DMS 273 treated with DMSO at 0.1 percent for 48 hours (cell line): ENCODE results near the gene NAB2.
"Not testable (repeated sequence)": the region's sequence is repeated elsewhere in the genome, so short reads cannot be mapped to it uniquely, and the experiment has no call there.

Experiments
- DNase-seq: peaks from one replicate; lab custom pipeline; 2025; lab: John Stamatoyannopoulos, UW

NAB2 gene

DNA sequence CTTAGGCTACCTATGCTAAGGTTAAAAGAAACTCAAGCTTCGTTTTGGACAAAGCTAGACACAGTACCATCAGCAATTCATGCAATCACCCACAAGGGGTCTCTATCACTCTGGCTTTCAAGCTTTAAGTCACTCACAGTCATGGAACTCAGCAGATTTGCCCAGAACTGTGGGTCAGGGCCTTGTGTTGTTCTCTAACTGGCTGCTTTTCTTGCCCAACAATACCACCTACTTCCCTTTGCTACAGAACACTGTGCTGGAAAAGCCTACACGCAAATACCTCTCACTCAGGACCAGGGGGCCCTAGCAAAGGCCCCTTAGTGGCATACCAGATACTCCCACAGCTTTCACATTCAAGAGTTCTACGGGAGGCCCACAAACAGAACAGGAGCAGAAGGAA lies 19.4 kb upstream of the NAB2 start:
- no peak for DNase-seq

GRCh38 chr12:57072661-57073060 lies 16.3 kb upstream of the NAB2 start:
- no peak for DNase-seq

DNA sequence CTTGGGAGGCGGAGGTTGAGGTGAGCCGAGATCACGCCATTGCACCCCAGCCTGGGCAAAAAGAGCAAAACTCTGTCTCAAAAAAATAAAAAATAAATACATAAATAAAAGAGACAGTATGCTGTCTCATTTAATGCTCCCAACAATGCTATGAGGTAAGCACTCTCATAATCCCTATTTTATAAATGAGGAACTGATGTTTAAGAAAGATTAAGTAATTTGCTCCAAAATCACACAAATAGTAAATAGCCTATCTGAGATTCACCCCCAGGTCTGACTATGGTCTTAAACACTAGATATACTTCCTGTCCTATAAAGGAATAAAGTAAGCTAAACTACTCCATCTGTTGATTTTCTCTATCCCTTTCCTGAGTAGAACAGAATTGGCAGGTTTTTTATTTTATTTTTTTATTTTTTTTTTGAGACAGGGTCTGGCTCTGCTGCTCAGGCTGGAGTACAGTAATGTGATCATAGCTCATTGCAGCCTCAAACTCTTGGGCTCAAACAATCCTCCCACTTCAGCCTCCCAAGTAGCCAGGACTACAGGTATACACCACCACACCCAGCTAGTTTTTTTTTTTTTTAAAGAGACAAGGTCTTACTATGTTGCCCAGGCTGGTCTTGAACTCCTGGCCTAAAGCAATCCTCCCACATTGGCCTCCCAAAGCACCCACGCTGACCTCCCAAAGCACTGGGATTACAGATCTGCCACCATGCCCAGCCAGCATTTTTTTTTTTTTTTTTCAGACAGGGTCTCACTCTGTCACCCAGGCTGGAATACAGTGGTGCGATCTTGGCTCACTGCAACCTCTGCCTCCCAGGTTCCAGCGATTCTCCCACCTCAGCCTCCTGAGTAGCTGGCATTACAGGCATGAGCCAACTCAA lies 15.1 kb upstream of the NAB2 start:
- not testable (repeated sequence) for DNase-seq

DNA sequence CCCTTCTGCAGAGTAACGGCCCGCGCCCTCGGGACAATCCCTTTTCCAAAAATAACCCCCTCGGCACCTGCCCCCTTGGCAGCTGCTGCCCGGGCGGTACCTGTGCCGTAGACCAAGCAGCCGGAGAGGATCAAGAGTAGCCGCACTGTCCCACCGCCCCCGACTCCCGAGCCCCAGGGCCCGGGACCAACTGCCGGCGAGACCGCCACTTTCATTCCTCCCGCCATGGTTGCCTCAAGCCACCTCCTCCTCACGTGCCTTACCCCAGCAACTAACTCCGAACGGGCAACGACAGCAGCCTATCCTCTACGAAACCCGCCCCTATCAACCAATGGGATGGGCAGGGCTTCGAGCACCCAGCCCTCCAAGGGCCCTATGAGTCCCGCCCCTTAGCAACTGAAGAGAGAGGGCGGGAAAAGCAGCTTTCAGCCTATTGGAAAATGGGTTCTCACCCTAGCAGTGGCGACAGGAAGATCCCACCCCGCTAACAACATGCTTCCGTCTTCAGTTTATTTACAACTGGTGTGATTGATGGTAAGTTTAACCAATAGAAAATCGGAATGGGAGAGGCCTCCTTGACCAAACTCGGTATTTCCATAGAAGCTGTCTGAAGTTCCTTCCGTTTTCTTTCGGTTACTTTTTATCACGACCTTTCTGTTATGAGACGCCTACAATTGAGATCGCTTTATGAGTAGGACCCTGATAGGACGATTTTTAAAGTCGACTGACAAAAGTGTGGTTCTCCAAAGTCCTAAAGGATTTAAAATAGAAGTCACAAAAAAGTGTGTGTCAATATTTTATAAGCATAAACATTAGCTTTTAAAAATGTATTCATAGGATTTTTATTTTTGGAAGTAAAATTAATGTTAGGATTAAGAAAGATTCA lies 10.2 kb upstream of the NAB2 start, which contains the start of gene NEMP1:
Gene NEMP1, minus strand, starts transcription at position 273 of the 886 bp plus-strand sequence. Its CDS starts 46 bp downstream, at position 227.
- peak; percentile 99 for DNase-seq

- no peak for DNase-seq
Measured at GRCh38 chr12:57079821-57080220, 9.1 kb upstream of the NAB2 start.

- no peak for DNase-seq
Measured at GRCh38 chr12:57080855-57081254, 8.1 kb upstream of the NAB2 start.

GRCh38 chr12:57085999-57086492 lies 2.9 kb upstream of the NAB2 start:
- DNase-seq = no peak

GRCh38 chr12:57086493-57087009 lies 2.4 kb upstream of the NAB2 start:
- DNase-seq = peak; percentile 54

DNA sequence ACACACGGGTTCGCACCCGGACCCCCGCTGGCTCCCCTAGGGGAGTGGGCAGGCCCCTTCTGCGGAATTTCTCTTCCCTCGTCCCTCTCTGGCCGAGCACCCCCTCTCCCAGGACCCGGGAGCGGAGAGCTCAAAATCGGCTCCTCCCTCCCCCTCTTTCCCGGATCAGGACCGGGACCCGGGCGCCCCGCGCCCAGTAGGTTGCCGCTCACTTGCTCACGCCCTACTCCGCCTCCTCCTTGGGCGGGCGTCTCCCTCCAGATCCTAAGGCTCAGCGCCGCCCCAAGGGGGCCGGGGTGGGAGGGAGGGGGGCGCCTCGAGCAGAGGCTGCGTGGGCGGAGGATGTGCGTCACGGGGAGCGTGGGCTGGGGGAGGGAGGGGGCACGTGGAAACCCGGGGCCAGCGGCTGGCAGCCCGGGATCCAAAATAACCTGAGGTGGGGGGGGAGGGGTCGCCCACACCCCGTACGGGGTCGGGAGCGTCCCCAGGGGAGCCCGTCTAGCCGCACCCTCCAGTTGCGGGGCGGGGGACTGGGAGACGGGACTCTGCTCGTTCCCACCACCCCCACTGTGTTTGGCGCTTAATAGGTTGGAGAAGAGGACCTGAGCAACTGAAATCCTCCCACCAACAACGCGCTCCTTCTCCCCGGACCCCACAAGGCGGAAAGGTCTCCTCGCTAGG lies 1.8 kb upstream of the NAB2 start:
- DNase-seq = peak; percentile 64

DNA sequence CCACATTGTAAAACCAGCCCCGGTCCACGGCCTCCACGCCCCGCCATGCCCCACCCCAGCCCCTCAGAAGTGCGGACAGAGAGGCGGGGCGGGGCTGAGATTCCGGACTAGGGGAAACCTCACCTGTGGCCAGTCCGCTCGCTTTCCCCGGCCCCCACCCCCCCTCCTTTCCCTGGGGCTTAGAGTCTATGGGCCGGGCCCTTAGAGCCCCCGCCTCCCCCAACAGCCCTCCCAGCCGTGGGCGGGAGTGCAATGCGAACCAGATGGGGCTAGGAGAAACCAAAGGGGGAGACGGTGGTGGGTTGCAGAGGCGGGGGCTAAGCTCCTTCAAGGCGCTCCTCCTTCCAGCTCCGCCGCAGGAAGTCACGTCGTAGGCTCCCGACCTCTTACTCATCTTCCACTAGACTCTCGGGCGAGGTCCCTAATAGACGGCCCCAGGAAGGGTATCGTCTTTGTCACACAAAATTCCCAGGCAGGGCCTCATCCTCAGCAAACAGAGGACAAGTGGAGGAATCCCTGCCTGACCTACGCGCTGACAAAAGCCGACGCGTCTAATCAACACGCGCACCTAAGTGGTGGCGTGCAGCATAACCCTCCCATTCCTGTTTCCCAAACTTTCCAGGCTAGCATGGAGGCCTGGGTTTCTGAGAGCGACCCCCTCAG lies 1.1 kb upstream of the NAB2 start:
- peak; percentile 80 for DNase-seq

- DNase-seq = no peak
Measured at GRCh38 chr12:57089271-57090245, 644 bp downstream of the NAB2 start.

GRCh38 chr12:57090490-57090889 lies 1.6 kb downstream of the NAB2 start:
- no peak for DNase-seq

GRCh38 chr12:57090924-57091637 lies 2.2 kb downstream of the NAB2 start:
- DNase-seq = no peak

- no peak for DNase-seq
Measured at GRCh38 chr12:57091638-57092528, 3.0 kb downstream of the NAB2 start.

GRCh38 chr12:57092529-57092862 lies 3.6 kb downstream of the NAB2 start:
- DNase-seq = no peak

DNA sequence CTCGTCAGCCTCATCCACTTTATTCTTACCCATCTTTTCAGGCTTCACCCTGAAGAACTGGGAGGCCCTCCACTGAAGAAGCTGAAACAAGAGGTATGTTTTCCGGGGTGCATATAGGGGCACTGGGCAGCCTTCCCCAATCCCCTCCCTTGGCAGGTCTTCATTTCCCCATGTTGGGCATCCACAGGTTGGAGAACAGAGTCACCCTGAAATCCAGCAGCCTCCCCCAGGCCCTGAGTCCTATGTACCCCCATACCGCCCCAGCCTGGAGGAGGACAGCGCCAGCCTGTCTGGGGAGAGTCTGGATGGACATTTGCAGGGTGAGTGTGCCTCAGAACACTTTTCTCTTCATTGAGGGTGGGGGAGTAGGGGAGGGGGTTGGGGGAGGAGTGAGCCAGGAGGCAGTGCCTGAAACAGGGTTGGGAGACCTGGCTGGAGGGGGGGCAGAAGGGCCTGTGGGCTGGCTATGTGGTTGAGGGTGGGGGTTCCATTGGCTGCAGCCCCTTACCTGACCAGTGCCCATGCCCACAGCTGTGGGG lies 4.0 kb downstream of the NAB2 start:
- no peak for DNase-seq

GRCh38 chr12:57093415-57094207 lies 4.7 kb downstream of the NAB2 start:
- DNase-seq = no peak
